ENCODE results near the gene SFI1. TPM values are rescaled to one million over a fixed set of nuclear protein-coding genes. Genes with fewer than 3 reads are reported as not detected.
A peak's percentile ranks its signal among the peaks of the same experiment; 100 is the strongest.
"Not testable (repeated sequence)": the region's sequence is repeated elsewhere in the genome, so short reads cannot be mapped to it uniquely, and the experiment has no call there.

The SFI1 gene
- total RNA-seq, 2 experiments from 2014 or later = 147 to 155 TPM

DNA sequence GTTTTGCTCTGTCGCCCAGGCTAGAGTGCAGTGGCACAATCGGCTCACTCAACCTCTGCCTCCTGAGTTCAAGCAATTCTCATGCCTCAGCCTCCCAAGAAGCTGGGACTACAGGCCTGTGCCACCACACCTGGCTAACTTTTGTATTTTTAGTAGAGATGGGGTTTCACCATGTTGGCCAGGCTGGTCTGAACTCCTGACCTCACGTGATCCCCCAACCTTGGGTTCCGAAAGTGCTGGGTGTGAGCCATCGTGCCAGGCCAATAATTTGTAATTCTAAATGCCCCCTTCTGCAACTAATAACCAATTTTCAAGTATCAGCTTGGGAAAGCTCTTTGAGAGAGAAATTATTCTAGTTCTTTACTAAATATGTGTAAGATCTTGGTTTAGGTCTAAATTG, 3.0 kb upstream of the SFI1 start:
- intact Hi-C loops (cut with micrococcal nuclease) = loop anchor here (5.0 to 10.0 kb wide), 2 partner anchors 201 to 279 kb away; partner anchors contain the start of genes LIMK2 and PIK3IP1
- Mint-ChIP-seq H3K36me3 (ENCODE audit: low read depth) (peaks cover 12% of the 10 kb centered on the region), H3K27ac (peak overlapping the region; percentile 84), H3K4me1 (ENCODE audit: low read depth) (peaks cover 47% of the 10 kb centered on the region)
- CTCF ChIA-PET = interaction anchor here (1.4 kb wide), 1 partner anchor 138 kb away, joined by 3 read pairs; no protein-coding TSS in a partner anchor
- not testable (repeated sequence) for H3K27me3 Mint-ChIP-seq (ENCODE audit: low read depth); DNase-seq; H3K4me3 Mint-ChIP-seq; H3K9me3 Mint-ChIP-seq

DNA sequence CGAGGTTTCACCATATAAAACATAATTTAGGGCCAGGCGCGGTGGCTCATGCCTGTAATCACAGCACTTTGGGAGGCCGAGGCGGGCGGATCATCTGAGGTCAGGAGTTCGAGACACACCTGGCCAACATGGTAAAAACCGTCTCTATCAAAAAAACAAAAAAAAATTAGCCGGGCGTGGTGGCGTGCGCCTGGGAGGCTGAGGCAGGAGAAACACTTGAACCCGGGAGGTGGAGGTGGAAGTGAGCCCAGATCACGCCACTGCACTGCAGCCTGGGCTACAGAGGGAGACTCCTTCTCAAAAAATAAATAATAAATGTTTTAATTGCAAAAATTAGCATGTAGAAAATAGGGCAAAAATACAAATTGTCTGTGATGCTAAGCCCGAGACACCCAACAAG, 993 bp upstream of the SFI1 start:
- CTCF ChIA-PET = interaction anchor here (1.1 kb wide), 1 partner anchor 30 kb away, joined by 3 read pairs; no protein-coding TSS in a partner anchor
- H3K9me3 Mint-ChIP-seq = no peaks in the 10 kb centered on the region
- no peaks in the 10 kb centered on the region for H3K27me3 Mint-ChIP-seq (ENCODE audit: low read depth)
- peak overlapping the region; percentile 94 for H3K27ac Mint-ChIP-seq
- no peak for DNase-seq
- H3K4me1 Mint-ChIP-seq (ENCODE audit: low read depth) = peaks cover 52% of the 10 kb centered on the region
- intact Hi-C loops (cut with micrococcal nuclease) = loop anchor here (5.0 to 10.0 kb wide), 2 partner anchors 98 to 281 kb away; partner anchors contain the start of genes DRG1 and LIMK2
- H3K4me3 Mint-ChIP-seq = peak overlapping the region; percentile 94
- peaks cover 19% of the 10 kb centered on the region for H3K36me3 Mint-ChIP-seq (ENCODE audit: low read depth)

DNA sequence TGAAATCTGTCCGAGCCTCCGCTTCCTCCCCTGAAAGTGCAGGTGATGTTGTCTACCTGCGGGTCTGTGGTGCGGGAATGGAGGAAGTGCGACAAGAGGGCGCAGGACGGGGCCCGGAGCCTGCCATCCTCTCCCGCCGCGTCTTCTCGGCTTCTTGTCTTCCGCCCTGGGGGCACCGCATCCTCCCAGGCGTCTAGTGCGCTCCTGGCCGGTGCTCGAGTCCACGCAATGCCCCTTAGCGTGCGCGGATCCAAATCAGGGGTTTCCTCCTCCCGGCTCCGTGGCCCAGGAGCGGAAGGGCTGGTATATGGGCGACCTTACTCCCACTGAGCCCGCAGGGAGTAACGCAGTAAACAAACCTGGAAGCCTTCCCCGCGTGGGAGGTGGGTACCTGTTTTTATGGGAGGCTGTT, 405 bp downstream of the SFI1 start:
- peak; percentile 53 for DNase-seq
- peak overlapping the region; percentile 94 for H3K27ac Mint-ChIP-seq
- CTCF ChIA-PET = interaction anchor here (1.1 kb wide), 1 partner anchor 29 kb away, joined by 3 read pairs; no protein-coding TSS in a partner anchor
- peaks cover 53% of the 10 kb centered on the region for H3K4me1 Mint-ChIP-seq (ENCODE audit: low read depth)
- no peaks in the 10 kb centered on the region for H3K27me3 Mint-ChIP-seq (ENCODE audit: low read depth)
- intact Hi-C loops (cut with micrococcal nuclease) = loop anchor here (1.0 to 10.0 kb wide), 8 partner anchors 30 to 282 kb away; partner anchors contain the start of genes DRG1, LIMK2 and PATZ1
- H3K4me3 Mint-ChIP-seq = peak overlapping the region; percentile 94
- H3K9me3 Mint-ChIP-seq = no peaks in the 10 kb centered on the region
- peaks cover 20% of the 10 kb centered on the region for H3K36me3 Mint-ChIP-seq (ENCODE audit: low read depth)

DNA sequence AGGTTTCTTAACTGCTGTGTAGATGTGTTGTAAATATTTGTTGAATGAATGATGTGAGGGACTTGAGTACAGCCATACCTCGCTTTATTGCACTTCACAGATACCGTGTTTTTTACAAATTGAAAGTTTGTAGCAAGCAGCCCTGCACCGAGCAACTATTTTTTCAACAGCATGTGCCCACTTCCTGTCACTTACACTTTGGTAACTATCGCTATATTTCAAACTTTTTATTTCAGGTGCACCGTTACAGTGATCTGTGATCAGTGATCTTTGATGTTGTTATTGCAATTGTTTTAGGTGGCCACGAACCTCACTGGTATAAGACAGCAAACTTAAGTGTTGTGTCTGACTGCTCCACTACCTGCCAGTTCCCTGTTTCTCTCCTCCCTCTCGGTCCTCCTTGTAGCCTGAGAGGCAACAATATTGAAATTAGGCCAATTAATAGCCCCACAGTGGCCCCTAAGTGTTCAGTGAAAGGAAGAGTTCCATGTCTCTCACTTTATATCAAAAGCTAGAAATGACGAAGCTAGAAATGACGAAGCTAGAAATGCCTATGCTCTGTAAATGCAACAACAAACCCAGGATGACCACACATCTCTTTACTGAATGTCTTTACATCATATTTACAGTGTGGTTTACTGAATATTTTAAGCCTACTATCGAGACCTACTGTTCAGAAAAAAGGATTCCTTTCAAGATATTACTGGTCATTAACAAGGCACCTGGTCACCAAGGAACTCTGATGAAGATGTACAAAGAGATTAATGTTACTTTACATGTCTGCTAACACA, 1.0 kb downstream of the SFI1 start:
- H3K9me3 Mint-ChIP-seq = no peaks in the 10 kb centered on the region
- no peak for DNase-seq
- intact Hi-C loops (cut with micrococcal nuclease) = loop anchor here (1.0 to 10.0 kb wide), 4 partner anchors 29 to 283 kb away; partner anchors contain the start of genes DRG1, LIMK2 and PATZ1
- H3K36me3 Mint-ChIP-seq (ENCODE audit: low read depth) = peaks cover 21% of the 10 kb centered on the region
- peaks cover 52% of the 10 kb centered on the region for H3K4me1 Mint-ChIP-seq (ENCODE audit: low read depth)
- no peaks in the 10 kb centered on the region for H3K27me3 Mint-ChIP-seq (ENCODE audit: low read depth)
- H3K27ac Mint-ChIP-seq = peak overlapping the region; percentile 94
- CTCF ChIA-PET = no interaction called here
- H3K4me3 Mint-ChIP-seq = peak overlapping the region; percentile 94

DNA sequence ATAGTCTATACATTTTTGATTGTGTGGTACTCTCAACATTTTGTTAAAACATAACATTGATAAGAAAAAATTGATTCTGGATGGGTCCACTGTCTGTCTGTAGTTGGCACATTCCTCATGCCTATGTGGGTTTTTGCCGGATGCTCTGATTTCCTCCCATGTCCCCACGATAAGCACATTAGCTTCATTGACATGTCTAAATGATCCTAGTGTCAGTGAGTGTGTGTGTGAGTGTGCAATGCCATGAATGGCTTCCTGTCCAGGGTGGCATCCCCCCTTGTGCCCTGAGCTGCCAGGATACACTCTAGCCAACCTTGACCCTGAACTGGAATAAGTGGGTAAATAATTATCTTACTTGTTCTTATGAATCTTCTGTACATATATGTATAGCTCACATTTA, 5.4 kb downstream of the SFI1 start:
- H3K9me3 Mint-ChIP-seq = no peaks in the 10 kb centered on the region
- DNase-seq = no peak
- peaks cover 32% of the 10 kb centered on the region for H3K36me3 Mint-ChIP-seq (ENCODE audit: low read depth)
- H3K4me1 Mint-ChIP-seq (ENCODE audit: low read depth) = peaks cover 68% of the 10 kb centered on the region
- H3K27ac Mint-ChIP-seq = peak overlapping the region; percentile 20
- intact Hi-C loops (cut with micrococcal nuclease) = no loop called here
- H3K4me3 Mint-ChIP-seq = no peak overlapping the region
- no peaks in the 10 kb centered on the region for H3K27me3 Mint-ChIP-seq (ENCODE audit: low read depth)
- CTCF ChIA-PET = no interaction called here

DNA sequence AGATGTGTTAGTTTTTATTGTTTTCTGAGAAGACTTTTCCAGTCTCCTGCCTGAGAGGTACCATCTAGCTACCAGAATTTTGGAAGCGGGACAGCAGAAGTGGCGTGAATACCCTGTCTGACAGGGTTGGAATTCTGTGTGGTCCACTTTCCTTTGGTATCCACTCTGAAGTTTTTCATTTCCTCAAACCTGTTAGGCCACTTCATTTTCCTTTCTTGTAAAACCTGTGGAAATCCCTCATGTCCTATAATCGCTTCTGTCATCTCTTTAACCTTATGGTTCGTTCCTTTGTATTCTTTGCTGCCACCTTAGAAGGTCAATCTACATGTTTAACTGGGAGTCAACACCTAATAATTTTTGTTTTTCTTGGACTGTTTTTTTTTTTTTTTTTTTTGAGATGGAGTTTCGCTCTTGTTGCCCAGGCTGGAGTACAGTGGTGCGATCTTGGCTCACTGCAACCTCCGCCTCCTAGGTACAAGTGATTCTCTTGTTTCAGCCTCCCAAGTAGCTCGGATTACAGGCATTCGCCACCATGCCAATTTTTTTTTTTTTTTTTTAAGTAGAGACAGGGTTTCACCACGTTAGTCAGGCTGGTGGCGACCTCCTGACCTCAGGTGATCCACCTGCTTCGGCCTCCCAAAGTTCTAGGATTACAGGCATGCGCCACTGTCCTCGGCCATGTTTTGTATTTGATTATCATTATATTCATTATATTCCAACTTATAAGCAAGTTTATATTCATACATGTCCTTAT, 7.1 kb downstream of the SFI1 start:
- no peak overlapping the region for H3K27ac Mint-ChIP-seq
- H3K27me3 Mint-ChIP-seq (ENCODE audit: low read depth) = no peaks in the 10 kb centered on the region
- H3K4me1 Mint-ChIP-seq (ENCODE audit: low read depth) = peaks cover 72% of the 10 kb centered on the region
- CTCF ChIA-PET = no interaction called here
- H3K4me3 Mint-ChIP-seq = no peak overlapping the region
- peaks cover 34% of the 10 kb centered on the region for H3K36me3 Mint-ChIP-seq (ENCODE audit: low read depth)
- intact Hi-C loops (cut with micrococcal nuclease) = no loop called here
- H3K9me3 Mint-ChIP-seq = peaks cover 6% of the 10 kb centered on the region
- no peak for DNase-seq

DNA sequence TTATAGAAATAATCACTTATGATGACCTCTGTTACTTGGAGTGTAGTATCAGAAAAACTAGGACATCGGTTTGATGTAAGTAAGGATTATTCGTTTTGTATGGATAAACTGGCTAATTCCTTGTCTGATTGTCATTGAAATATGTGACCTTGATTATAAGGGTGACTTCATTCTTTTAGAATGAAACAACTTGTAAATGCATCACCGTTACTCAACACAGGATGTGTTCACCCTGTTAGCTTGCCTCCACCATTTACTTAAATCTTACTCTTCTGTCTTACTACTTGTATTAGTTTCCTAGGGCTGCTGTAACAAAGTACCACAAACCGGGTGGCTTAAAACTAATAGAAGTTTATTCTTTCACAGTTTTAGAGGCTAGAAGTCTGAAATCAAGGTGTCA, 7.9 kb downstream of the SFI1 start:
- CTCF ChIA-PET = no interaction called here
- no peak overlapping the region for H3K4me3 Mint-ChIP-seq
- H3K27ac Mint-ChIP-seq = no peak overlapping the region
- no peaks in the 10 kb centered on the region for H3K27me3 Mint-ChIP-seq (ENCODE audit: low read depth)
- no peak for DNase-seq
- peaks cover 72% of the 10 kb centered on the region for H3K4me1 Mint-ChIP-seq (ENCODE audit: low read depth)
- peaks cover 37% of the 10 kb centered on the region for H3K36me3 Mint-ChIP-seq (ENCODE audit: low read depth)
- H3K9me3 Mint-ChIP-seq = peaks cover 6% of the 10 kb centered on the region
- intact Hi-C loops (cut with micrococcal nuclease) = no loop called here

DNA sequence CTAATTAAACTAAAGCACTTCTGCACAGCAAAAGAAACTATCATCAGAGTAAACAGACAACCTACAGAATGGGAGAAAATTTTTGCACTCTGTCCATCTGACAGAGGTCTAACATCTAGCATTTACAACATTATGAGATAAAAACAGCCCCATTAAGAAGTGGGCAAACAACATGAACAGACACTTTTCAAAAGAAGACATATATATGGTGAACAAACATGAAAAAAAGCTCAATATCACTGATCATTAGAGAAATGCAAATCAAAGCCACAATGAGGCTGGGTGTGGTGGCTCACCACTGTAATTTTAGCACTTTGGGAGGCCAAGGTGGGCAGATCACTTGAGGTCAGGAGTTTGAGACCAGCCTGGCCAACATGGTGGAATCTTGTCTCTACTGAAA, 11.2 kb downstream of the SFI1 start:
- H3K36me3 Mint-ChIP-seq (ENCODE audit: low read depth) = peaks cover 48% of the 10 kb centered on the region
- H3K27me3 Mint-ChIP-seq (ENCODE audit: low read depth); intact Hi-C loops (cut with micrococcal nuclease); CTCF ChIA-PET; H3K4me3 Mint-ChIP-seq; DNase-seq; H3K9me3 Mint-ChIP-seq: not testable (repeated sequence)
- H3K4me1 Mint-ChIP-seq (ENCODE audit: low read depth) = peaks cover 64% of the 10 kb centered on the region
- peak overlapping the region; percentile 59 for H3K27ac Mint-ChIP-seq

DNA sequence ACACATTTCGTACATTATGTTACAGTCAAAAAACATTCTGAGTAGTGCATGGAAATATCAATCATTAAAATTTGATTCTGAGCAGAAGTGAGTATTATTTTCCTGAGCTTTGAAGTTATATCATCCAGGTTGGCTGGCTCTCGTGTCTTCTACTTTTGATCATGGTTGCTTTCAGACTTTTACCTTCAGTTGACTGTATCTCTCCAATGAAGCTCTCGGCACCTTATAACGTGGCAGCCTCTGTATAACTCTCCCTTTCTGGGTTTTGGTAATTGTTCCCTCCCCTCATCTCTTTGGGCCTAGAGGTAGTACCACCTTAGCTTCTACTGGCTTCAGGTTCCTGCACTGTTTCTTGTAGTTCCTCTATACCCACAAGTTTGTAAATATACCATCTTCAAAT, 12.2 kb downstream of the SFI1 start:
- Mint-ChIP-seq H3K4me3 (no peak overlapping the region), H3K27me3 (ENCODE audit: low read depth) (no peaks in the 10 kb centered on the region), H3K36me3 (ENCODE audit: low read depth) (peaks cover 49% of the 10 kb centered on the region), H3K4me1 (ENCODE audit: low read depth) (peaks cover 60% of the 10 kb centered on the region), H3K9me3 (peaks cover 6% of the 10 kb centered on the region), H3K27ac (peak overlapping the region; percentile 73)
- no peak for DNase-seq
- CTCF ChIA-PET = no interaction called here
- intact Hi-C loops (cut with micrococcal nuclease) = no loop called here

DNA sequence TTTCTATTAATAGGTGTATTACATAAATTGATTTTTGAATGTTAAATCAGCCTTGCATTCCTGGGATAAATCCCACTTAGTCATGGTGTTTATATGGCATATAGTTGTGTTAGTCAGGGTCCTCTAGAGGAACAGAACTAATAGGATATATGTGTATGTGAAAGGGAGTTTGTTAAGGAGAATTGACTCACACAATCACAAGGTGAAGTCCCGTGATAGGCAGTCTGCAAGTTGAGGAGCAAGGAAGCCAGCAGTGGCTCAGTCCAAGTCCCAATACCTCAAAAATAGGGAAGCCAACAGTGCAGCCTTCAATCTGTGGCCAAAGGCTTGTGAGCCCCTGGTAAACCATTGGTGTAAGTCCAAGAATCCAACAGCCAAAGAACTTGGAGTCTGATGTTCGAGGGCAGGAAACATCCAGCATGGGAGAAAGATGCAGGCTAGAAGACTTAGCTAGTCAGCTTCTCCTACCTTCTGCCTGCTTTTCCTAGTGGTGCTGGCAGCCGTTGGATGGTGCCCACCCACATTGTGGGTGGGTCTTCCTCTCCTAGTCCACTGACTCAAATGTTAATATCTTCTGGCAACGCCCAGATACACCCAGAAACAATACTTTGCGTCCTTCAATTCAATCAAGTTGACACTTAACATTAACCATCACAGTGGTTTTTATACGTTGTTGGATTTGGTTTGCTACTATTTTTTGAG, 12.9 kb downstream of the SFI1 start:
- intact Hi-C loops (cut with micrococcal nuclease) = no loop called here
- CTCF ChIA-PET = no interaction called here
- no peaks in the 10 kb centered on the region for H3K27me3 Mint-ChIP-seq (ENCODE audit: low read depth)
- peaks cover 6% of the 10 kb centered on the region for H3K9me3 Mint-ChIP-seq
- H3K27ac Mint-ChIP-seq = peak overlapping the region; percentile 73
- peaks cover 49% of the 10 kb centered on the region for H3K36me3 Mint-ChIP-seq (ENCODE audit: low read depth)
- peaks cover 56% of the 10 kb centered on the region for H3K4me1 Mint-ChIP-seq (ENCODE audit: low read depth)
- H3K4me3 Mint-ChIP-seq = no peak overlapping the region
- DNase-seq = no peak

DNA sequence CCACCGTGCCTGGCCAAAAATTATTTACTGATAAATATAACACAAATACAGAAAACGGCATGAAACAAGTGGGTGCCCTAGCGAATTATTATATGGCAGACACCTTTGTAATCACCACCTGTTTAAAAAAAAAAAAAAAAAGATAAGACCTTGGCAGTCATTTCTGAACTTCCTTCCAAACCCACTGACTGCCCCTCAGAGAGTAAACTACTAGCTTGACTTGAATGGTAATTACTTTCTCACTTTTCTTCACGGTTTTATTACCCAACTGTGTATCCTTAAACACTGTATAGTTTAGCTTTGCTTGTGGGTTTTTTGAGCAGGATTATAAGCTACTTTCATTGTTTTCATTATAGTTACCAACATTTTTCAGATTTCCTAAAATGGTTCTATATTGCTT, 23.7 kb downstream of the SFI1 start:
- H3K9me3 Mint-ChIP-seq = peaks cover 1% of the 10 kb centered on the region

DNA sequence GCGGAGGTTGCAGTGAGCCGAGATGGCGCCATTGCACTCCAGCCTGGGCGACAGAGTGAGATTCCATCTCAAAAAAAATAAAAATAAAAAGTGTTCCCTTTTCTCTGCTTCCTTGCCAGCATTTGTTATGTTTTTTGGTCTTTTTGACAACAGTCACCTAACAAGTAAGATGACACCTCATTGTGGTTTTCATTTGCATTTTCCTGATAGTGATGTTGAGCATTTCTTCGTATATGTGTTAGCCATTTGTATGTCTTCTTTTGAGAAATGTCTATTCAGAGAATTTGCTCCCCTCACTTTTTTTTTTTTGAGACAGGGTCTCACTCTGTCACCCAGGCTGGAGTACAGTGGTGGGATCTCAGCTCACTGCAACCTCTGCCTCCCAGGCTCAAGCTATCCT, 27.8 kb downstream of the SFI1 start:
- not testable (repeated sequence) for DNase-seq; H3K27me3 Mint-ChIP-seq (ENCODE audit: low read depth)
- CTCF ChIA-PET = interaction anchor here (0.7 kb wide), 1 partner anchor 9 kb away, joined by 3 read pairs; no protein-coding TSS in a partner anchor
- Mint-ChIP-seq H3K4me3 (peak overlapping the region; percentile 24), H3K9me3 (peaks cover 11% of the 10 kb centered on the region), H3K27ac (peak overlapping the region; percentile 94), H3K36me3 (ENCODE audit: low read depth) (peaks cover 41% of the 10 kb centered on the region), H3K4me1 (ENCODE audit: low read depth) (peaks cover 63% of the 10 kb centered on the region)
- intact Hi-C loops (cut with micrococcal nuclease) = loop anchor here (10.0 kb wide), 1 partner anchor 879 kb away; no protein-coding TSS in a partner anchor

More for the DNA sequence above, 23.7 kb downstream of the SFI1 start:
- CTCF ChIA-PET = interaction anchor here (0.6 kb wide), 2 partner anchors 12 to 42 kb away, joined by 3 read pairs; no protein-coding TSS in a partner anchor
- H3K4me3 Mint-ChIP-seq = no peak overlapping the region
- H3K27ac Mint-ChIP-seq = no peak overlapping the region
- H3K36me3 Mint-ChIP-seq (ENCODE audit: low read depth) = peaks cover 33% of the 10 kb centered on the region
- peaks cover 50% of the 10 kb centered on the region for H3K4me1 Mint-ChIP-seq (ENCODE audit: low read depth)
- no peak for DNase-seq
- H3K27me3 Mint-ChIP-seq (ENCODE audit: low read depth) = no peaks in the 10 kb centered on the region
- intact Hi-C loops (cut with micrococcal nuclease) = loop anchor here (10.0 kb wide), 1 partner anchor 875 kb away; no protein-coding TSS in a partner anchor
